OCI-M1 (cell line): ENCODE measurements around the gene DPP10.

Experiments
- DNase-seq: peaks from one replicate; lab custom pipeline; 2025; lab: John Stamatoyannopoulos, UW

DPP10 gene

GRCh38 chr2:115558725-115559124, 1116.3 kb downstream of the DPP10 start:
- no peak for DNase-seq

GRCh38 chr2:115560666-115561065, 1118.2 kb downstream of the DPP10 start:
- DNase-seq = no peak

GRCh38 chr2:115568643-115569042, 1126.2 kb downstream of the DPP10 start:
- DNase-seq = no peak

- DNase-seq = no peak
Observed at GRCh38 chr2:115569547-115569946, 1127.1 kb downstream of the DPP10 start.

- no peak for DNase-seq
Observed at GRCh38 chr2:115572746-115573145, 1130.3 kb downstream of the DPP10 start.

- no peak for DNase-seq
Observed at GRCh38 chr2:115573756-115574155, 1131.3 kb downstream of the DPP10 start.

- DNase-seq = no peak
Observed at GRCh38 chr2:115574667-115575066, 1132.2 kb downstream of the DPP10 start.

- DNase-seq = no peak
Observed at GRCh38 chr2:115580784-115581183, 1138.3 kb downstream of the DPP10 start.

- no peak for DNase-seq
Observed at GRCh38 chr2:115584507-115584906, 1142.1 kb downstream of the DPP10 start.

- no peak for DNase-seq
Observed at GRCh38 chr2:115596659-115597375, 1154.4 kb downstream of the DPP10 start.

- no peak for DNase-seq
Observed at GRCh38 chr2:115603285-115603684, 1160.8 kb downstream of the DPP10 start.

GRCh38 chr2:115606350-115606749, 1163.9 kb downstream of the DPP10 start:
- DNase-seq = no peak

GRCh38 chr2:115609978-115610377, 1167.5 kb downstream of the DPP10 start:
- DNase-seq = no peak

GRCh38 chr2:115610888-115611287, 1168.4 kb downstream of the DPP10 start:
- no peak for DNase-seq

GRCh38 chr2:115624332-115624731, 1181.9 kb downstream of the DPP10 start:
- DNase-seq = no peak

GRCh38 chr2:115634578-115634977, 1192.1 kb downstream of the DPP10 start:
- DNase-seq = no peak

- DNase-seq = no peak
Observed at GRCh38 chr2:115635430-115635829, 1193.0 kb downstream of the DPP10 start.

- no peak for DNase-seq
Observed at GRCh38 chr2:115649731-115650130, 1207.3 kb downstream of the DPP10 start.

GRCh38 chr2:115650827-115651226, 1208.4 kb downstream of the DPP10 start:
- peak; percentile 31 for DNase-seq

GRCh38 chr2:115652652-115653051, 1210.2 kb downstream of the DPP10 start:
- no peak for DNase-seq

- DNase-seq = no peak
Observed at GRCh38 chr2:115654362-115654761, 1211.9 kb downstream of the DPP10 start.

GRCh38 chr2:115678129-115678528, 1235.7 kb downstream of the DPP10 start:
- DNase-seq = no peak

- DNase-seq = no peak
Observed at GRCh38 chr2:115684345-115684744, 1241.9 kb downstream of the DPP10 start.

GRCh38 chr2:115691409-115691808, 1249.0 kb downstream of the DPP10 start:
- DNase-seq = no peak
